HG02852 (cell line): ENCODE results near the gene AK1.

Experiments used
- ATAC-seq: cut with Tn5 transposase; IDR thresholded peaks from one replicate; pipeline ENCODE4 v1.9.1; 2021; ENCODE audit warnings: mild to moderate bottlenecking, moderate library complexity; ENCODE audit not compliant: unreplicated experiment

AK1 gene

GRCh38 chr9:127877566-127877998 lies at the start of gene AK1:
Gene AK1 (minus strand): TSS chr9:127877675. CDS start chr9:127874617, 3,058 bp downstream.
- ATAC-seq: no peak

GRCh38 chr9:127926906-127927200 lies 49.4 kb upstream of the AK1 start:
- no peak for ATAC-seq

GRCh38 chr9:127925959-127926905 lies 48.8 kb upstream of the AK1 start:
- no peak for ATAC-seq

GRCh38 chr9:127924736-127925444 lies 47.4 kb upstream of the AK1 start:
- ATAC-seq: no peak

GRCh38 chr9:127923771-127924170 lies 46.3 kb upstream of the AK1 start:
- no peak for ATAC-seq

- ATAC-seq: no peak
Observed at GRCh38 chr9:127923046-127923445, 45.6 kb upstream of the AK1 start.

GRCh38 chr9:127921557-127922120 lies 44.2 kb upstream of the AK1 start:
- ATAC-seq: no peak

GRCh38 chr9:127920794-127921193 lies 43.3 kb upstream of the AK1 start:
- no peak for ATAC-seq

GRCh38 chr9:127919253-127919815 lies 41.9 kb upstream of the AK1 start:
- no peak for ATAC-seq

- no peak for ATAC-seq
Observed at GRCh38 chr9:127918183-127919107, 41.0 kb upstream of the AK1 start.

GRCh38 chr9:127917603-127918002 lies 40.1 kb upstream of the AK1 start:
- ATAC-seq: no peak

- ATAC-seq: peak; percentile 70
Observed at GRCh38 chr9:127916720-127917581, 39.5 kb upstream of the AK1 start, which contains the start of gene ST6GALNAC4. Gene ST6GALNAC4 (minus strand): TSS chr9:127917041. CDS start chr9:127916419, 622 bp downstream.

- no peak for ATAC-seq
Observed at GRCh38 chr9:127915801-127916719, 38.6 kb upstream of the AK1 start.

- ATAC-seq: no peak
Observed at GRCh38 chr9:127915325-127915752, 37.9 kb upstream of the AK1 start.

GRCh38 chr9:127913682-127914081 lies 36.2 kb upstream of the AK1 start:
- no peak for ATAC-seq

GRCh38 chr9:127912882-127913281 lies 35.4 kb upstream of the AK1 start:
- no peak for ATAC-seq

GRCh38 chr9:127912296-127912695 lies 34.8 kb upstream of the AK1 start:
- no peak for ATAC-seq

GRCh38 chr9:127910613-127911205 lies 33.2 kb upstream of the AK1 start:
- ATAC-seq: no peak
